Measurements from ENCODE around the gene SLAMF8.

Gene SLAMF8

DNA sequence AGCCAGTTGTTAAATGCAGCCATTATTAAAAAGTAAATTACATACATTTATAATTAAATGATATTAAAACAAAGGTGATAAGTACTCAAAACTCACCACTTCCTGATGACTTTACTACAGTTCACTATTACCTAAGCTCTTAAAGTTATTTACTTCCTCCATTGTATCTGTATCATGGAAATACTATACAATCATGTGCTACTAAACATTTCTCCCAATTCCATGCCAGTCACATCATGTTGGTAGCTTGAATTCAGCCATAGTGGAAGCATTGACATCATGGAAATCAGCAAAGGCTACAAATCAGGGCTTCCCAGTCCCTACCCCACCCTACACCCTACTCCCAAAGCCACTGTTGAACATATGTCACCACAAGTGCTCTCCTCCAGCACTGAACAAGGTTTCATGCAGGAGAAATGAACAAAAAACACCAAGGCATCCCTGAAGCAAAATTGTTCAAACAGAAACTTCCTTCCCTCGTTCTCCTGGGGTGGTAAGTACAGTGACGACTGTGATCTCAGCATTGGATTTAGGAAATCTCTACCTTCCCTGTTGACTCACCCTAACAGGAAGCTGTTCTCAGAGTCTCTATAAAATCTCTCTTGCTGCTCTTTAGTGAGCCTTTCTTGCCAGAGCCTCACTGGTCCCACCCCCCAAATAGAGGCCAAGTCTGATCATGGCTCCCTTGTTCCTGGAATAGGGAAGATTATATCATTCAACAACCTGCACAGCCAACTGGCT is 23.1 kb downstream of the SLAMF8 start:
- no peak for DNase-seq

DNA sequence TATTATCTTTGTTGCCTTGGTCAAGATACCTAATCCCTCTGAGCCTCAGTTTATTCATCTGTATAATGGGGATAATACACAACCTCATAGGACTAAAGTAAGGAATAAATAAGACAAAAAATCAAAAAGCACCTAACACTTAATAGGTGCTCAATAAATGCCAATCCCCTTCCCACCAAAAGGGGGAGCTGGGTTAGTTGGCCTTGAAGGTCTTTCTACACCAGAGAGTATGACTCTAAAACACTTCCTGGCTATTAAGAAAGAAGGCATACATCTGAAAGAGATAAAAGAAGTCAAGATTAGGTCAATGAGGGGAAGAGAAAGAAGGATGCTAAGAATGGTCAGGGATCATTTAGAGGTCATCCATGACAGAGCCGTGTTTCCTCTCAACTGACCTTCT is 24.7 kb downstream of the SLAMF8 start:
- peak in 1 of 5 donors; percentile 12 for DNase-seq

DNA sequence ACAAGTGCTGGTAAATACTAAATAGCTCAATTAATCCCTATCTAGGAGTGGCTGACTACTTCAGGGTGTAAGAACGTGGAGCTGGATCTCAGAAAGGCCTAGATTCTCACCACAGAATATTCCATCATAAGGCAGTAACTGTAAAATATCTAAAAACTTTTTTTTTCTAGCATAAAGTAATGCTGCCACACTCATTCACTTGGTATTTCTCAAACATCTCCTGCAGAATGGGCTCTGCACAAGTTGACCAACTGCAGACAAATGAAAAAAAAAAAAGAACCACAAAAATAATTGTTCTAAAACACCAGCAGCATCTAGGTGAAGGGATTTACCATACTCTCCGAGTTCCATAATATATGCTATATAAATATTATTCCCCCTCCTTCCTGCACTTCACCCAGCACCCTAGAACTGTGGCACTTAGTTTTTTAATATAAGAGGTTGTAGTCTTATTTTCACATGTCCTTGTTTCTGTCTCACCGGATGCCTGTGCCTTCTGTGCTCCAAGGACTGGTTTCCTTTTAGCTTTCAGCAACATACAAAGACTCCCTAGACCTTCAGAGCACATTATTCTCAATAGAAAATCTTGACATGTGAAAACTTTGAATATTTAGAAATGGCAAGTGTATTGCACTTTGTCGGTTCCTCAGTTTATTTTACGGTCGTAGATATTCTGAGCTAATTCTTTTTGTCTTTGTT is 26.9 kb downstream of the SLAMF8 start:
- no peak for DNase-seq

DNA sequence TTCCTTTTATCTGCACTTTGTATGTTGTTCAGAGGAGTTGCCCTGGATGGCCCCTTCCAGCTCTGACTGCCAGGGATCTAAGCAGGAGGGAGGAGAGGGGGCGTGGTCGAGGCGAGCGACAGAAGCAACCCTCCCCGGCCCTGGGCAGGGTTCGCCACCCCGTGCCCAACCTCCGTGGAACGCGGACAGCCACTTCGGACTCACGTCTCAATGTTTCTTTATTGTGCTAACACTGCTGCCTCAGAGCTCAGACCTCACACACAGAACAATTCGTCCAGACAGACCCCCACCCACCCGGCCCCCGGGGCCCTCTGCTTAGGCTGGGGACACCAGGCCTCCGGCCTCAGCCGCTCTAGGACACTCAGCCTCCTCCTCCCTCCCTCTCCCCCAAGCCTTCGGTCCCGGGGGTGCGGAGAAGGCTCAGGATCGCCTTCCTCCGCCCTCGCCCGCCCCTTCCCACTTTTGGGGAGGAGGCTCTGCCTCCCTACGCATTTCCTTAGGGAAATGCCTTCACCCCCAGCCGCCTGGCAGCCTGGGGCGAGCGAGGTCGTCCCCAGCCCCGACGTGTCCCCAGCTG is 27.5 kb downstream of the SLAMF8 start:
- DNase-seq: no peak

DNA sequence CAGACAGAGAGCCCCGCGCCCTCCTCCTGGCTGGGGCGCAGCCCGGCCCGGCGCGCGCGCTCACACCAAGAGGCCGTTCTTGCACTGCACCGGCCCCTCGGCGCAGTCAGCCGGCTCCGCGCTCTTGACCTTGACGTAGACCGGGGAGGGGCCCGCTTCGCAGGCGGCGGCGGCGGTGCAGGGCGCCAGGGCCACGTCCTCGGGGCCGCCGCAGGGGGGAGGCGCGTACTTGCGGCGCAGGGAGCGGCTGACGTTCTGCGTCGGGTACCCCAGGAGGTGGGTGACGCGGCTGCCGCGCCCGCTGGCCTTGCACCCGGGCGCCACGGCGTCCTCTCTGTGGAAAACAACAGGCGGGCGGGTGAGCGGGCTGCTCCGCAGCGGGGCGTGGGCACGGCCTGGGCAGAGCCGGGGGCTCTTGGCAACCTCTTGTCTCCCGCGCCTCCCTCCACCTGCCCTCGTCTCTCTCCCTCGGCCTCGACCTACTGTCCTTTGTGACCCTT is 28.1 kb downstream of the SLAMF8 start:
- DNase-seq: peak; percentile 26 to 84 (median 45)

DNA sequence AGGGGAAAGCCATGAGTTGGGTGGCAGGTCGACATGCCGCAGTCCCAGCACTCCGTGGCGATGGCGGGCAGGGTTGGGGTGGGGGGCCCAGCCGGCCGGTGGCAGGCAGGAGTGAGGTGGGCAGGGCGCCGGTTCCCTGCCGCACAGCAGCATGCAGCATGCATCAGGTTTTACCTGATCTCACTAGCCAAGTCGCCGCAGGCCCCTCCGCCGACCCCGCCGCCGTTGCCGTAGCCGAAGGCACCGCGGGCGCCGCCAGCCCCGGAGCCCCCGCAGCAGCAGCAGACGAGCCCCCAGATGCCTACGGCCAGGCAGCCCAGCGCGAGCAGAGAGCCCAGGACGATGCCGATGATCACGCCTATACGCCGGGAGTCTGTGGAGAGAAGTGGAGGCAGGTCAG is 29.0 kb downstream of the SLAMF8 start:
- DNase-seq: no peak

DNA sequence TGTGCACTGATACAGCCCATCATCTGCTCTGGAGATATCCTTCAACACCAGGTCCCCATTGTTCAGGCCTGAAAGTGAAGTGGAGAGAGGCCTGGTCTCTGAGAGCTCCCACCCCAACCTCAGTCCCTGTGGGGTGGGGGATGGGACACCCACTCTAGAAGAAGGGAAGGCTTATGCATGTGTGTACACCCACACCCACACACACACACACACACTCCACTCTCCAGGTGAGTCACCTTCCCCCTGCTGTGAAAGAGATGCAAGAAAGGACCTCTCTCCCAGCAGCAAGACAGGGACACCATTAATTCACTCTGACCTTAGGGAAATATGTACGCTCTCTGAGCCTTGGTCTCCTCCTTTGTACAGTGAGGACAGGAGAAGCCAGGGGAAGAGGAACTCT is 29.9 kb downstream of the SLAMF8 start:
- no peak for DNase-seq

DNA sequence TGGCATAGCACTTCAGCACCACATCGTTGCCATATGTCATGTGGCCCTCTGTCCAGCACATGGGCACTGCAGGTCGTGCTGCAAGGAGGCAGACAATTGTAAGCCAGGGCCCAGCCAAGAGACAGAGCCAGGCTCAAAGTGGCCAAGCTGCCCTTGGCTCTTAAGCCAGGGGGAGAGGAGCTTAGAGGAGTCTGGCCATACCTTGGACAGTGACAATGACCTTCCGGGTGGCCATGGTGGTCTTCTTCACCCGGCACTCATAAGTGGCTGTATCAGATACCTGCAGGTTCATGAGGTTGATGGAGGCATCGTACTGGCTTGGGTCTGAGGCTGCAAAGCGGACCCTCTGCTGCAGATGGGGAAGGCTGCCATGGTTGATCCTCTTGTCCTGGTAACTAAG is 31.2 kb downstream of the SLAMF8 start:
- DNase-seq: no peak

DNA sequence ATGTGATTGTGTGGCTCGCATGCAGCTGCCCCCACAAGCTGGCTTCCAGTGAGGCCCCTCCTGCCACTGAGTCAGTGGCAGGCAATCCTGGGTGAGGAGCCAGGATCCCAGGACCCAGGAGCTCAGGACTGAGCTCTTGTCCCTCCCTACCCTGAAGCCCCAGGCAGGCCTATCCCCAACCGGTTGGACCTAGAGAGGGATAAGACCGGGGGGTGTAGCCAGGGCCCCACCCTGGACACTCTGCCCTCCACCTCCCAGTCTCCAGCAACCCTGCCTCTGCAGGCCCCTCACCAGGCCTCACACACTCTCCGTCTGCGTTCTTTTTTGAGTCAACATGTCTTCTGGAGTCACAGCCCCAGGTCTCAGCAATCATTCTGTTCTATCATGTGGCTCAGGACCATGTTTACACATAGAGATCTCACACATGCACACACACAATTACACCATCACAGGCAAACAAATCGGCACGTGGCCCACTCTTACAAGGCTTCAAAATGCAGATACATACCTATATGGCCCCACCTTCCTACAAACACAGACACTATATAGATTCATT is 33.2 kb downstream of the SLAMF8 start:
- no peak for DNase-seq

DNA sequence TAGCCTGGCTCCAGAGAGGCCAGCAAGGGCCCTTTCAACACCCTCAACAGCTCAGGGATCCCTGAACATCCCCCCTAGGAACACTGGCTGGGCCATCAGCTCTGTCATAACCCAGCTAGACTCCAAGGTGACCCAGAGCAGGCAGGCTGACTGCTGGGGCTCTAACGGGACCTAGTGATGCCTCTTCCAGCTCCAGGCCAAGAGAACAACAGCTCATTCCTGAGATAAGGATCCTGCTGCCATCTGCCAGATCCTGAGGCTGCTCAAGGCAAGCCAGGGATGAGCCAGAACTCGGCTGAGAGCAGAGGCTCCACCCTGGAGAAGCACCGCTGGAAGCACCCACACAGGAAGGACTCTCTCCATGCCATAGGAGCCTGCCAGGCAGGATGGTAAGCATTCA is 33.8 kb downstream of the SLAMF8 start:
- no peak for DNase-seq

DNA sequence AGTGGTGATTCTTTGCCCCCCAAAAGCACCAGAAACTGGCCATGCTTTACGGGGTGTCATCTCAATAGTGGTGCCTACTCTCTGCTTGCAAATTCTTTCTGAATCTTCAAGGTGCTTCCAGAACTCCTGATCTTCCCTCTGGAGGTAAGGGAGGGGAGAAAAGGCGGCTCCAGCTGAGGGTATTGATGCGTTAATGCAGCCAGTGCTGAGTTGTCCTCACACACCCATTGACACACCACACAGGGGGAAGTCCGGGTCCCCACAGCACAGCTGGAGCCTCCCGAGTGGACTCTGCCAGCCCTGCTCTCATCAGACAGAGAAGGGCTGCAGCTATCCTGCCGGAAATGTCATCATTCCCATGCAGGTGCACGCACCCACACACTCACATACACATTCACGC is 34.5 kb downstream of the SLAMF8 start:
- no peak for DNase-seq

DNA sequence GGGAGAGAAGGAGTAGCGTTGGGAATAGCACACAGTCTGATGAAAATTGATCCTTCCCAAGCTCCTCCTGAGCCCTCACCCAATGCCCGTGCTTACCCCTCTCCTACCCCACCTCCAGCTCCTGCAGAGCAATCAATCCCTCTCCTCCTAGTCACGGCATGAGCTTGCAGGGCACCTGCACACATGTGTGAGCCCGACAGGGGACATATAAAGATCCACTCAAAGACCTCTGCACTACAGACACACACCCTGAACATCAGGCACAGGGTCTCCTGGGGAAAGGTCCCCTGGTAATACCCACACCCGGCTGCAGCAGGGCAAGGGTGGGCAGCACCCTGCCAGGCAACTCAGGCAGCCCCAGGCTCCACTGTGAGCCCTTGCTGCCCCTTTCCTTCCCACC is 35.4 kb downstream of the SLAMF8 start:
- DNase-seq: no peak

DNA sequence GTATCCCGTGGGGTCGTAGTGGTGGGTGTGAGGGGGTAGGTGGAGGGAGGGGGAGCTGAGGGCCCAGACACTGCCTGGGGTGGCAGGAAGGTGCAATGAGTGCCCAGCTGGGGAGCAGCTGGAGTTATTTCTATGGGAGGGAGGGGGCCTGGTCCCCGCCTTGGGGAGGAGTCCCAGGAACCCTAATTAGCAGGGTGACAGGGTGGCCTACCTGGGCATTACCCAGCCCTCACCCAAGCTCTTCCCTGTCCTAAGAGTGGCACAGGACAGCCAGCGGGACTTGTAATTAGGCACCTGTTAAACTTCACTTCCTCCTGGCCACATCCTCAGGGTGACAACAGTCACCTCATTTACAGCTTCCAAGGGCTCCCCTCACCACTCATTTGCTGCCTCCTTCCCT is 35.9 kb downstream of the SLAMF8 start, which contains the start of gene VSIG8:
TSS of gene VSIG8 (minus strand) at position 101 of the 400 bp plus-strand sequence. CDS start 136 bp downstream, outside the sequence.
- DNase-seq: no peak

DNA sequence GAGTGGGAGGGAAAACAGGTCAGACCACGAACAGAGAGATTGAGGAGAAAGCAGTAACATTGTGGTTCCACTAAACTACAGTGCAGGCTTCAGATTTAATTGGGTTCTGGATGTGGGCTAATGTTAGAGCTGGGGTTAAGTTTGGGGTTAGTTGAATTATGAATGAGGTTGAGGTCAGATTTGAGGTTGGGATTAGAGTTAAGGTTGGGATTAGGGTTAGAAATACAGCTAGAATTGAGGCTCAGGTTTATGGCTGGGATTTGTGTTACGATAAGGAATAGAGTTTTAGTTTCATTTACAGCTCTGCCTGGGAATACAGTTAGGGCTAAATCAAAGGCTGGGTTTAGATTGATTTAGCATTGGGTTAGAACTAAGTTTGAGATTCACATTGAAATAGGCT is 37.6 kb downstream of the SLAMF8 start:
- DNase-seq: no peak

DNA sequence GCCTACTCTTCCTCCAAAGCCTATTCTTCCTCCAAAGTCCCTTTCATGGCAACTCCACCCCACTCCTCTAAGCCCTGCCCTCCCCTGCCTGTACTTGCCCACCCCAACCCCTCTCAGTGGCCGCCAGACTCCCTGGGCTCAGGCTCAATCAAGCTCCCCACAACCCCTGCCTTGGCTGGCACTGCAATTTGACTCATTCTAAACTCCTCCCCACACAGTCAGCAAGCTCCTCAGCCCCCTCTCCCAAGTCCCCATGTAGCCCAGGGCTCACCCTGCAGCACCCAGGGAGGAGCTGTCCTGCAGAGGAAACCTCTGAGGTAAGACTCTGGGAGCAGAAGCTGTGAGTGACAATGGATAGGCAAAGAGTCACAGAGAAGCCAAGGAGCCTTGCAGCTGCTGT is 39.4 kb downstream of the SLAMF8 start:
- no peak for DNase-seq

DNA sequence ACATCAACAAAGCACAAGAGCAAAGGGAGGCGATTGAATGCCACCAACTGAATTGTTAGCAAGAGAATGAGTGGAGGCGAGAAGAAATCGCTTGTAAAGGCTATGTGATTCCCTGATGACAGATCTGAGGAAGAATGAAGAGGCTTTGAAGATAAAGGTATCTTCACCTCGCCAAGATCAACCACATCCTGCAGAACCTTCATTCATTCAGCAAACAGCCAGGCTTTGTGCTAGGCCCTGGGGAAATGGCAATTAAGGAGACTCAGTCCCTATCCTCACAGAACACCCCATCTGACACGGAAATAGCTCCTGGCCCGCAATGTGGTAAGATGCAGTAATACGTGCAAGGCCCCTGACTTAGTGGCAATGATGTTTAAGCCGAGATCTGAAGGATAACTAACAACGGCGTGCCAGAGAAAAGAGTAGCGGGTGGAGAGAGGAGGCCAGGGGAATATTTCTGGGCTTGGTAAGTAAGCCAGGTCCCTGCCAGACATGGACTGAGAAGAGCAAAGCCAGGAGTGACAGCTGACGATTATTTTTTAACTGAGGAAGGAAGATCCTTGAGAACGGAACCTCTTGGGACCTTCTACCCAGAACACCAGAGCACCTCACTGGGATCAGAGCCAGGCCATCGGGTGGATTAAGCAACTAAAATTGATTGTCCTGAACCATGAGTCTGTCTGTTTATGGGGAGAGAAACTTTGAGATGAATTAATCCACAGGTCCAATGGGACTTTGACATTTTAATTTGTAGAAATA is 40.4 kb downstream of the SLAMF8 start:
- DNase-seq: no peak

DNA sequence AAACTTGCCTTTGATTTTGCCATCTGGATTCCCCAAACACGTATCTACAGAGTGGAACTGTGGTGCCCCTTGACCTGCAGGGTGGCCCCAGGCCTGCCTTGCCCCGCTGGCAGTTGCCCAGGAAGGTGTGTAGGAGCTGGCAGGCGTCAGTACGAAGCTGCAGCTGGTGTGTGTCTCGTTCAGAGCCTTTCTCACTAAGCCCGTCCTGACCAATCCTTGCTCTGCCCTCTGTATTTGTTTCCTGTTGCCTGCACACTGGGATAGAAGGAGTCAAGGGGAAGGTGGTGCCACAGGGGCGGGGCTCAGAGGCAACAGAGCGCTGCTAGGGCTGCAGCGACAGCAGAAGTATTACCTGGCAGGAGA is 41.0 kb downstream of the SLAMF8 start:
- no peak for DNase-seq

DNA sequence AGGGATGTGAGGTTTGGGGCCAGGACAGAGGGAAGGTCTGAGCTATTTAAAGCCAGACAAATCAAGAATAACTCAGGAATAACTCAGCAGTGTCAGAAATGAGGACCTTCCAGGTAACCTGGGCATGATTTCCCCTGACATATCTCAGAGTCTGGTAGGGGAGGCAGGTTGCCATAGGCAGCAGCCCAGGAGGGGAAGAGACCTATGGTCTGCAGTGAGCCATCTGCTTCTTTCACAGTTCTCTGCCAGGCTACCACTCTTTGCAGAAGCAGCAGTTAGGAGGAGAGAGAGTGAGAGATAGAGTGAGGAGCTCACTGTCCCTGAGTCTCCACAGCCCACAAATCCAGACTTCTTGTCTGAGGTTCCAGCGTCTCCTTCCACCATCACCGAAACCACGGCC is 42.1 kb downstream of the SLAMF8 start:
- no peak for DNase-seq

DNA sequence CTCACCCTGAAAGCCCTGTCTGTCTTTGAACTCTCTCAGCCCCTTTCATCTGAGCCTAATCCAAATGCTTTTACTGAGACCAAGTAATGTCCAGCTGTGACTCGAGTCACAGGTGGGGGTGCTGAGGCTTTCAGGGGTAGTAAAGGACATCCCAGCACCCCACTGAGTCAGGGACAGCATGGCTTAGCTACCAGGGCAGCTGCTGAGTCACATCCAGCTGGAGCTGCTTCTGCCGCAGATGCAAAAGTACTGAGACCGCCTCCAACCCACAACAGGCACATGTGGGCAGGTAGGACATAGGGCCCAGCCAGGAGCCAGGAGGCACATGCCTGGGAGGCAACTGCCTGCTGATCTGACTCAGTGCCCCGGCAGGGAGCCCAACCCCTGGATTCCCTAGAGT is 42.5 kb downstream of the SLAMF8 start:
- DNase-seq: no peak

DNA sequence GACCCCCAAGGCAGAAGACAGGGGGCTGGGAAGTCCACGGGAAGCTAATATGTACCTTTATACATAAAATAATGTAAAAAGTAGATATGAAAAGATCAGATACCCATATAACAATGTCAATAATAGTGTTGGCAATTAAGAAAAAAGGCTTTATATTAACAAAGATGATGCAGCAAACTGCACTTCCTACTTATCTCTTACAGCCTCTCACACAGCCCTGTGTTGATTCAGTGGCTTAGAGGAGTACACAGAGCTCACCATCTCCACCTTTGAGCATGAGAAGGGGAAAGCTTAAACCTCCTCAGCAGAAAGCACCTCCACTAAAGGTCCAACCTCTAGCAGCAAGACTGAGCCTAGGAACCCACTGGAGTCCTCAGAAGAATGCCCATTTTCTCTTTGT is 42.9 kb downstream of the SLAMF8 start:
- no peak for DNase-seq

DNA sequence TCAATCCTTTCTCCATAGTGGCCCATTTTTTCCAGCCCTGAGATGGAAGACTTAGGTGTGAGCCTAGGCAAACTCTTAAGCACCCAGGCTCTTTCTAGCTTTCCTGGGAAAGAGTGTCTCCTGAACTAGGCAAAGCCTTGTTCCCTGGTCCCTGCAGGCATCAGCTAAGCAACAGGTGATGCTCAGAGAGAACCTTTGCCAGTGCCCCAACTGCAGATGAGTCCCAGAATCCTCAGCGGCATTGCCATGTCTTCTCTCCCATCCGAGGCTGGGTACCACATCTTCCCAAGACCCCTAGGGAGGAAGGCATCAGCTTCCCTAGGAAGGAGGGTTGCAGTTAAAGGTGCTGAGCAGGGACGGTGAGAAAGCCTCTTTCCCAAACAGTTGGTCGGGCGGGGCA is 44.0 kb downstream of the SLAMF8 start:
- no peak for DNase-seq

DNA sequence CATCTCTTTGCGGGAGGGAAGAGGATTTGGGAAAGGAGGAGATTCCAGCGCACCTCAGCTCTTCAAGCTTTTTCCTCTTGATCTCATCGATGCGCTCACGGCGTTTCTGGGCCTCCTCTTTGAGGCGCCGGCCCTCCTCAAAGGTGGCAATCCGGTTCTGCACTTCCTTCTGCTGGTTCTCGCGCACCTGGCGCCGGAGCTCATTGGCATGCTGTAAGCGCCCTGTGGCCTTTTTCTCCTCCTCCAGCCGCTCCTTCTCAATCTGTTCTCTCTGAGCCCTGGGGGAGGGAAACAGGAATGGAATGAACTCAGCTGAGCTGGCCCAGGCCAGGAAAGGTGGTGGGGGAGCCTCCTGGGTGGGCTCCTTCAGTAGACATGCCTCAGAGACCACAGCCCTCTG is 46.2 kb downstream of the SLAMF8 start:
- no peak for DNase-seq
